Stimulated activated CD4-positive, alpha-beta T cell treated with anti-CD3 and anti-CD28 coated beads, Interleukin-1b, Interleukin-23, amount 100 ng/mL, for 48 hours (primary cell): Measurements from ENCODE around the gene CERKL.

Source experiments
- DNase-seq: peaks from one replicate; pipeline ENCODE4 v3.0.0-alpha.2; 2020

The CERKL gene

GRCh38 chr2:181574321-181574720, 82.6 kb downstream of the CERKL start:
- no peak for DNase-seq

- DNase-seq: no peak
Measured at GRCh38 chr2:181573140-181573736, 83.7 kb downstream of the CERKL start.

DNA sequence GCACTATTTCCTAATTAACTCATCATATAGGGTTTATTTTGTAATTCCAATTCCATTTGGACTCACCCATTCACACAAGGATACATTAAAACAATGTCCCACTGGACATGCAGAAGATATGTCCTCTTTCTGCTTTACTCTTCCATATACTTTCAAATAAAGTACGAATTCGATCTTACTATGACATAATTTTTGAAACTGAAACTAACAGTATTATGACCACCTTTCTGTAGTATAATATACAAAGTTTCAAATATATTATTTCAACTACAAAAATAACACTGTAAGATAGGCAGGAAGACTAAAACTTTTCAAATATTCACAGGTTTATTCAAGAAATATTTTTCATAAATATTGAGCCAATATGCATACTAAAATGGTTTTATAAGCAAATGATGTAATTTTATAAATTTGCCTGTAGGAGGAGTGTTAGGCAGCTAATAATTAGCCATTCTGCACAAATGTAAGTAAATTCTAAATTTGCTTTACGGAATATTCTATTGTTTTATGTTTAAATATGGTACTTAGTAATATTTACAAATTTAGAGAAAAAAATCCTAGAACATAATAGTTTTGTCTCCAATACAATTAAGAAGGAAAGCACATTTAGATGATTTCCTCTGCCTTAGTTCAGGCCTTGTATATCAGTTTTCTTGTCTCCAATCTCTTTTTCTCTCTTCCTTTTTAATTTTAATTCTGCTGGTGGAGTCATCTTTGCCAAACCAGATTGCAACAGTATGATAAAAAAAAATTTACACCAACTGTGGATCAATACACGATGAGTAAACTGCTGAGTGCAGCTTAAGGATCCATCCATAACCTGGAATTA, 85.9 kb downstream of the CERKL start:
- DNase-seq: no peak

DNA sequence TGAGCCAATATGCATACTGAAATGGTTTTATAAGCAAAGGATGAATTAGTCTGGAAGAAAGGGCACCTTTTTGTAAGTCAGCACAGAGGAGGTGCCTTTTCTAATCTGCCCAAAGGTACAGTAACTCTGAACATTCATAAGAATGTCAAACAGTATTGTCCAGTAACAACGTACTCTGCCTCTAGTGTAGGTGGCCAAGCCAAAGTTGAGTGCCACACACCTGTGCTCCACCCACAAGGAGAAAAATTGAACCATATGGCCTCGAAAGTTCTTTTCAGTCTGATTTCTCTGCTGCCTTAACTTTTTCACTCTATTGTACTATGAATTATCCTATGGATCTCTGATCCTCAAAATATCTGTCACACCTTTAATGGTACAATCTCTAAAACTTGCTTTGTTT, 86.8 kb downstream of the CERKL start:
- DNase-seq: no peak

DNA sequence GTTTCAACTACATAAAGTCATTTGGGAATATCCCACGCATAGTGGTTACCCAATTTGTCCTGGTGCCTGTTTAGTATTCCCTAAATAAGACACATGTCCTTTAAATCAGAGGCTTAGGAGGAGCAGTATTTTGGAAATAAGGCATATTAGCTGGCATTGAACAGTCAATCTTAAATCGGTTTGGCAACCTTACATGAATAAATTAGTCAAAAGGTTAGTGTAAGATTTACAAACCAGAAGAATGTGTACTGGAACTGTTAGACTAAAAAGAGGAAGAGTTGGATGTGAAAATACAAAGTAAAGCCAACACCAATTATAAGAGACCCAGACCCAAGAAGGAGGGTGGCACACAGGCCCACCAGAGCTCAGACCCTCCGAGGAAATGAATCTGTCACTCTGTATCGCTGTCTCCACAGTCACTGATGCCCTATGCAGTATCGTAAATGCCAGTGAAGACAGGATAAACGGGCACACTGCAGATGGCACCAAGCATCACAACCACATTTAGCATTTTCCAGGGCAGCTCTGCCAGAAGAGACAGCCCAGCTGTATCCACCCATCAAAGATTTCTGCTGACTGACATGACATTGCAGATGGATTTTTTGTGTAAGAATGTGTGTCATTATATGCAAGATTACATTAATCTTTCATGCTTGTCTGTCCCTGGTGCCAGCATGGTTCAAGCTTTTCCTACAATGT, 90.4 kb downstream of the CERKL start:
- DNase-seq: no peak

DNA sequence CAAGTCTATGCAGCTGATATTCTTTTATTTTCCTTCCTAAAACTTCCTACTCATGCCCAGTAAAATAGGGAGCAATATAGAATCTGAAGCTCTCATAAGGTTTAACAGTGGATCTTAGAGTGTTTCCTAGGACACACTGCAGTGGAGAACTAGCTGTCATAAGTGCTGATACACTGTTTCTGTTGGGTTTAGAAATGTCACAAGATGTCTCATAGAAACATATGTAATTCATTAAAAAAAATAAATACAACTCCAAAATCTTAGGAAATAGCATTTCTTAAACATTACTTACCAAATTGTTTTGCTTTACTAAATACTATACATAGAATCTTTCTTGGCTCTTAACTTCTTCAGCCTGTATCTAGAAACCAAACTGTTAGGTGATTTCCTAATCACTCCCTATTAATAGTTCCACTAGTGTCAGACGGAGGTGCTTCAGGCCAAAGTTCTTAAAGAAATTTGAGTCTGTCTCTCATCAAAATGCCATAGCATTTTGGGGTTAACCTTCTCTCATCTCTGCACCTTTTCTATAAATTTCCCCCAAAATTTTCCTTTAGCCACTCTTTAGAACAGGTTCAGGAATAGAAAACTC, 93.7 kb downstream of the CERKL start:
- no peak for DNase-seq

- DNase-seq: no peak
Measured at GRCh38 chr2:181558371-181558770, 98.5 kb downstream of the CERKL start.

DNA sequence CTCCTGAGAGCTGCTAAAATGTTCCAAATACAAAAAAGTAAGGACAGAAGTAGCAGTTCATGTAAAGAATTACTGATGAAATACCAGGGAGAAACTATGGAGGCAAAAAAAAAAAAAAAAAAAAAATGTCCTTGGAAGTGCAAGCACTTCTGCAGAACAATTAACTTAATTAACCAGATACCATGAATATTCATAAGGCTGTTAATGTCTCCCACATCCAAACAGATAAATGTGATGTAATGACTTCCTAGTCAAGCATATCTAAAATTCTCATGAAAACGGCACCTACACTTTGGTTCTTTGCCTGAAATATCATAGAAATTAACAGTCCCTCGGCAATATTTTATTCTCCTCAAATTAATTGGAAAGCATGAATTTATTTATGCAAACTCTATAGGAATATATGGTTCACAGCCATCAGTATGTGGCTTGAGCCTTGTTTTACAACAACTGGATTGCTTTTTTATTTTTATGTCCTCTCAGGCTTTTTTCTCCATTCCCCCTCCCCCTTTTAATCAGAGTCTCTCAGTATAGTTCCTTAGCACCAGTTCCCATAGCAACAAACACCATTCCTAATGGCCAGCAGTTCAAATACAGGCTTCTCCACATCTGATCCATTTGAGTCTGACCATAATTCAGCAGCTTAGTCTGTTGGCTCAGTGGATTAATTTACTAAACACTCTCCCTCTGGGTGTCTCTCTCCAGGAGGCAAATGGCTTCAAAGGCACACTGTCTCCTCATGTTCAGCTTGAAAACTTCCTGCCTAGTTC, 102.7 kb downstream of the CERKL start:
- DNase-seq: no peak

GRCh38 chr2:181553244-181553643, 103.7 kb downstream of the CERKL start:
- no peak for DNase-seq

- no peak for DNase-seq
Measured at GRCh38 chr2:181552808-181553207, 104.1 kb downstream of the CERKL start.

- DNase-seq: no peak
Measured at GRCh38 chr2:181546086-181546485, 110.8 kb downstream of the CERKL start.

- DNase-seq: no peak
Measured at GRCh38 chr2:181542170-181542569, 114.7 kb downstream of the CERKL start.

DNA sequence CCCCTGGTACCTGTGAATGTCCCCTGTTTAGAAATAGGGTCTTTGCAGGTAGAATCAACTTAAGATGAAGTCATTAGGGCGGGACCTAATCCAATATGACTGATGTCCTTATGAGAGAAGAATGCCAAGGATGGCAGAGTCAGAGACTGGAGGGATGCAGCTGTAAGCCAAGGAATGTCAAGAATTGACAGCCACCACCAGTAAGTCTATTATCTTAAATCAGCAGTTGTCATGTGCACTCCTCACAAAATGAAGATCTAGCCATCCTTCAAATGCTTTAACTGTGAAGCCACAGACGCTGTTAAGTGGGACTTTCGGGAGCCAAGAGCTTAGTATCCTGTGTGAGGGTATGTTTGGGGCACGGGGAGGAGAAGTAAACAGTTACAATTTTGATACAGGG, 116.5 kb downstream of the CERKL start:
- no peak for DNase-seq

DNA sequence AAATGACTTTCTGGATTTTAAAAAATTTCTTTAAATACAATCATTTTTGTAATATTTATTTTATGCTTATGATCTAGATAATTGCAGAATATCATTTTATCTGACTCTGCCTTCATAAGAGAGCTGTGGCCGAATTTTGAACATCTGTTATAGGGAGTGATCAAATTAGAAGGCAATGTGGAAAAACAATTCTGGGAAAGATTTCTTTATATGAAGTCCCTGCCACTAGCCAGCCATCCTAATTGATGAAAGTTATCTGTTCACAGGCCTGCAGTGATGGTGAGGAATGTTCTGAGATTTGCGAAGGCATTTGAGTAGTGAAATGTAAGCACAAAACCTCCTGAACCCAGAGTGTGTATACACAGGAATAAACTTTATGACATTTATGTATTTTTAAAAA, 120.2 kb downstream of the CERKL start:
- no peak for DNase-seq

GRCh38 chr2:181528441-181528840, 128.5 kb downstream of the CERKL start:
- DNase-seq: no peak

DNA sequence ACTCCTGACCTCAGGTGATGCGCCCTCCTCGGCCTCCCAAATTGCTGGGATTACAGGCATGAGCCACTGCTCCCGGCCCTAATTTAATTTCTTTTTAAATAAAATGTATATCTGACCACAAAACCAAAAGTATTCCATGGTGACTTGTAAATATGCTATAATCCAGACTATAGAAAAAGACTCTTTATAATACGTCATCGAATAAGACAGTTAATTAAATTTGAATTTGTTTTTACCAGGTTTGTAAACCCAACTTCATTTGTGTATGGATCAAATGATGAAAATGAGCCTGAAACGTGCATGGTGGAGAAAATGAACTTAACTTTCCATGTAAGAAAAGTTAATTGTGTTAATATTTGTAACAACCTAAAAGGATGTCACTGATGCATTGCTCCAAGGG, 129.8 kb downstream of the CERKL start:
- DNase-seq: no peak

DNA sequence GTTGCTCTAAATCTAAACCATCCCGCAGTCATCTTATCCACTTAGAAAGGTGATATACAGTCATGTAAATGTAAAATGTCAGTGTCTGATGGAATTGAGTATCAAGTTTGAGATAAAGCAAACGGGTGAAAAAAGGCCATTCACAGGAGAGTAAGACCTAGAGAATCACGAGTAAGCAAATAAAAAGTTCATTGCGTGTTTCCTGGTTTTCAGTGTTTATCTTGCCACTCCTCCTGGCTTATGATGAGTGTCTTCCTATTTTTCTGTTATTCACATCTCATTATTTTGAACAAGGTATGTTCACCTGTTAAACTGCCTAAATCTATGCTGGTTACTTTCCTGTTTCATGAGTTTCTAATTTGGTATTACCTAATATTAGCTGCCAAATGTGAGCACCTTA, 130.9 kb downstream of the CERKL start:
- DNase-seq: no peak

DNA sequence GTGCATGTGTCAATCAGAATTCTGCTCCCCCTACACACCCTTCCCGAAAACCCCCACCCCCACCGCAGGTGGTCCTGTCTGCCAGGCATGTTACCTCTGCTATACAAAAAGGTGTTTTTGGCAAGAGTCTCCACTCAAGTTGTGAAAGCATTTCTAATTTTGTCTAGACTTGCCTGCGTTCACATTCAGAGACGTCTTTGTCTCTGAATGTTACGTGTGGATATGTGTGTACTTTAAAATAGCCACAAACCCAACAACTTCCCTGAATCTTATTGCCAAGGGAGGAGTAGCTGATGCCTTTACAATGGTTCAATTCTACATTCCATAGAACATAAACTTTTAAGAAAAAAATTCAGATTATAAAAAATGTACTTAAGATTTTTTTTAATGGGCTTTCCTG, 133.1 kb downstream of the CERKL start:
- DNase-seq: no peak

DNA sequence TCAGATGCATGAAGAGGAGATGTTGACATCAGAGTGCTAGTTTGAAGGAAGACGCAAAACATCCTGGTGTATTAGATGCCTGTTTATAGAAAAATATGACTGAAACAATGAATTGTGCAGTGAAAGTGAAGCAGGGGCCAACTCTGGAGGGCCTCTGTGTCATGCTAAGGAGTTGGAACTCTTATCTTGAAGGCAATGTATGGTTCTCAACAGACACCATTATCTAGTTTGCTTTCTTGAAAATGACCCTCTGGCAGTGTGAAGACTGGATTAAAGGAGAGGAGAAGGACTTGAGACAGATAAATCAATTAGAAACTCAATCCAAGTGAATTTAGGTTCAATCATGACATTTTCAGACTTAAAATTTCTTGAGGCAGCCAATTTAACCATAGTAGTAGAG, 136.7 kb downstream of the CERKL start:
- DNase-seq: no peak

GRCh38 chr2:181517685-181518301, 139.1 kb downstream of the CERKL start:
- DNase-seq: no peak

DNA sequence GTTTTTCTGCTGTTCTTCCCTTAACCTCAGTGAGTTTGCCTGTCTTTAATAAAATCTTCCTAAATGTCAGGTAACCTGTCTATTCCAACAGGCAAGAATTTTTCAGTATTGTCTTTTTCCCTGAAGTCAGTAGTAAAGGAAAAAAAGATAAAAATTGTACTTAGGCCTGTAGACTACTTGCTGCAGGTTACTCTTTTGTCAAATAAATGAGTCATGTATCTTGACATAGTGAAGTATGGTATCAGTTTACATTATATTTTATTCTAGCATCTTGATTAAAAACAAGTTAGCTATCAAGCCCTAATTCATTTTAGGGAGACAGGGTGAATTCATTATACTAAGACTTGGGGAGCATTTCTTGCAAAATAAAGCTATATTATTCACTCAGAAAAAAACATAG, 139.9 kb downstream of the CERKL start:
- DNase-seq: no peak

- no peak for DNase-seq
Measured at GRCh38 chr2:181515719-181516118, 141.2 kb downstream of the CERKL start.

GRCh38 chr2:181500201-181500600, 156.7 kb downstream of the CERKL start:
- DNase-seq: no peak
